ENCODE results near the gene CALD1.

Gene CALD1

GRCh38 chr7:134771111-134771510 lies 8.3 kb upstream of the CALD1 start:
- DNase-seq (ENCODE audit: insufficient read length, low spot score) (no peak), FAIRE-seq (no peak)
- no peak for TF ChIP-seq CTCF (IDR thresholded peaks at IDR 0.05; ENCODE audit: insufficient read depth, missing control alignments)

GRCh38 chr7:134771889-134772288 lies 7.5 kb upstream of the CALD1 start:
- no peak for TF ChIP-seq CTCF (IDR thresholded peaks at IDR 0.05; ENCODE audit: insufficient read depth, missing control alignments)
- DNase-seq (ENCODE audit: insufficient read length, low spot score), result no peak
- FAIRE-seq, result no peak

GRCh38 chr7:134772401-134772800 lies 7.0 kb upstream of the CALD1 start:
- no peak for FAIRE-seq
- no peak for TF ChIP-seq CTCF (IDR thresholded peaks at IDR 0.05; ENCODE audit: insufficient read depth, missing control alignments)
- no peak for DNase-seq (ENCODE audit: insufficient read length, low spot score)

GRCh38 chr7:134773164-134773563 lies 6.3 kb upstream of the CALD1 start:
- TF ChIP-seq CTCF (IDR thresholded peaks at IDR 0.05; ENCODE audit: insufficient read depth, missing control alignments), result no peak
- DNase-seq (ENCODE audit: insufficient read length, low spot score), result no peak
- FAIRE-seq, result no peak

- FAIRE-seq (no peak), DNase-seq (ENCODE audit: insufficient read length, low spot score) (no peak)
- no peak for TF ChIP-seq CTCF (IDR thresholded peaks at IDR 0.05; ENCODE audit: insufficient read depth, missing control alignments)
Observed at GRCh38 chr7:134774119-134774518, 5.3 kb upstream of the CALD1 start.

GRCh38 chr7:134777470-134777869 lies 2.0 kb upstream of the CALD1 start:
- FAIRE-seq (no peak), DNase-seq (ENCODE audit: insufficient read length, low spot score) (no peak)
- TF ChIP-seq CTCF (IDR thresholded peaks at IDR 0.05; ENCODE audit: insufficient read depth, missing control alignments), result no peak

GRCh38 chr7:134777908-134778580 lies 1.4 kb upstream of the CALD1 start:
- TF ChIP-seq CTCF (IDR thresholded peaks at IDR 0.05; ENCODE audit: insufficient read depth, missing control alignments), result no peak
- DNase-seq (ENCODE audit: insufficient read length, low spot score) (no peak), FAIRE-seq (no peak)

All from D721Med (cell line).